Common myeloid progenitor, CD34-positive (primary cell): ENCODE measurements around the gene VPS11.
"Not testable (repeated sequence)": the region's sequence is repeated elsewhere in the genome, so short reads cannot be mapped to it uniquely, and the experiment has no call there.

ENCODE experiments used
- CTCF ChIA-PET: fragments of 350-600 bp; sonication (Branson Sonifier 250); formaldehyde crosslinking; loops from one replicate; lab custom pipeline; 2021; ENCODE audit warnings: antibody characterized with exemption; lab: Charles Lee
- POLR2A ChIA-PET: fragments of 350-600 bp; sonication (Branson Sonifier 250); formaldehyde crosslinking; loops from one replicate; lab custom pipeline; 2021; ENCODE audit warnings: antibody characterized with exemption; lab: Charles Lee
- DNase-seq, 3 donors: peaks; one replicate each; pipeline versions ENCODE4 v3.0.0 to v3.0.0-alpha.2; 2013
- H3K27ac ChIP-seq, 2 experiments: 1 replicate in 1 of 2; 2 replicates in 1 of 2; pipeline ENCODE4 v1.7.0; 2013; ENCODE audit warnings: inconsistent platforms in 2 of 2, low read length in 2 of 2, mild to moderate bottlenecking in 2 of 2, low read depth in 1 of 2, moderate library complexity in 1 of 2; ENCODE audit not compliant: severe bottlenecking in 2 of 2, insufficient read depth in 1 of 2, poor library complexity in 1 of 2
- H3K27me3 ChIP-seq, 5 experiments: replicated peaks in 2 of 5; 1 replicate in 3 of 5; 2 replicates in 2 of 5; pipeline versions ENCODE4 v1.6.1 to v1.7.0; 2013; ENCODE audit warnings: low read length in 4 of 5, mild to moderate bottlenecking in 2 of 5, moderate library complexity in 2 of 5, inconsistent platforms in 1 of 5; ENCODE audit not compliant: insufficient read depth in 5 of 5, control insufficient read depth in 4 of 5
- H3K36me3 ChIP-seq, 4 experiments: 1 replicate in 2 of 4; 2 replicates in 2 of 4; pipeline versions ENCODE4 v1.6.1 to v1.7.0; 2013; ENCODE audit warnings: low read length in 3 of 4, control low read depth in 1 of 4, mild to moderate bottlenecking in 1 of 4; ENCODE audit not compliant: control insufficient read depth in 4 of 4, insufficient read depth in 4 of 4
- H3K4me1 ChIP-seq, 4 experiments: 1 replicate in 3 of 4; 2 replicates in 1 of 4; pipeline versions ENCODE4 v1.6.1 to v1.7.1; 2013; ENCODE audit warnings: low read length in 3 of 4, mild to moderate bottlenecking in 3 of 4, control low read depth in 1 of 4, inconsistent platforms in 1 of 4, moderate library complexity in 1 of 4; ENCODE audit not compliant: control insufficient read depth in 4 of 4, insufficient read depth in 4 of 4; ENCODE audit errors: control extremely low read depth in 1 of 4
- H3K4me3 ChIP-seq, 7 experiments: 1 replicate in 4 of 7; 2 replicates in 3 of 7; pipeline versions ENCODE4 v1.5.1 to v1.7.0; 2013; ENCODE audit warnings: mild to moderate bottlenecking in 7 of 7, low read length in 6 of 7, moderate library complexity in 6 of 7, inconsistent platforms in 2 of 7, low read depth in 2 of 7, control low read depth in 1 of 7; ENCODE audit not compliant: insufficient read depth in 4 of 7, control insufficient read depth in 1 of 7; ENCODE audit errors: extremely low read depth in 1 of 7
- H3K9me3 ChIP-seq, 5 experiments: 1 replicate in 4 of 5; 2 replicates in 1 of 5; pipeline versions ENCODE4 v1.6.1 to v1.7.1; 2013; ENCODE audit warnings: low read length in 4 of 5, mild to moderate bottlenecking in 2 of 5, inconsistent platforms in 1 of 5, low read depth in 1 of 5, moderate library complexity in 1 of 5; ENCODE audit not compliant: control insufficient read depth in 4 of 5, insufficient read depth in 2 of 5; ENCODE audit errors: control extremely low read depth in 1 of 5
- WGBS: methylation state at CpG from one replicate; pipeline ENCODE4 v1.1.5; 2013; ENCODE audit not compliant: insufficient coverage; 5-methylcytosine and 5-hydroxymethylcytosine counted together

Gene VPS11

GRCh38 chr11:119099711-119100110 is 32.1 kb downstream of the VPS11 start:
- H3K9me3 ChIP-seq: no peaks in the 10 kb centered on the region
- H3K4me1 ChIP-seq: peaks cover 0 to 38% (median 32%) of the 10 kb centered on the region in 4 experiments
- 100% methylated on average over 2 of the region's 6 CpGs for WGBS
- POLR2A ChIA-PET: no interaction called here
- H3K27me3 ChIP-seq: no peaks in the 10 kb centered on the region
- peak in 2 of 3 donors; percentile 63 to 68 for DNase-seq
- no peak overlapping the region for H3K27ac ChIP-seq
- no peak overlapping the region for H3K4me3 ChIP-seq
- CTCF ChIA-PET: interaction anchor here (0.6 to 4.6 kb wide), 10 partner anchors 8 to 221 kb away, joined by 3 to 20 read pairs (median 4); partner anchors contain the start of genes HMBS and VPS11
- H3K36me3 ChIP-seq: peaks cover 8 to 27% (median 17%) of the 10 kb centered on the region in 4 experiments

- POLR2A ChIA-PET: no interaction called here
- CTCF ChIA-PET: interaction anchor here (0.6 to 4.6 kb wide), 7 partner anchors 10 to 96 kb away, joined by 3 to 20 read pairs (median 4); partner anchors contain the start of genes HMBS and VPS11
- Histone ChIP-seq H3K27ac (peak overlapping the region in 1 of 2 experiments; percentile 96), H3K4me1 (peaks cover 0 to 38% (median 31%) of the 10 kb centered on the region in 4 experiments), H3K4me3 (peak overlapping the region in 6 of 7 experiments; percentile 86 to 97 (median 94)), H3K27me3 (no peaks in the 10 kb centered on the region), H3K9me3 (no peaks in the 10 kb centered on the region), H3K36me3 (peaks cover 8 to 27% (median 17%) of the 10 kb centered on the region in 4 experiments)
- peak in 1 of 3 donors; percentile 17 for DNase-seq
- WGBS: 62% methylated on average over 11 of the region's 11 CpGs
Measured at GRCh38 chr11:119100246-119100970, 32.8 kb downstream of the VPS11 start.

GRCh38 chr11:119100994-119101758 is 33.6 kb downstream of the VPS11 start:
- Histone ChIP-seq H3K27ac (peak overlapping the region; percentile 93 to 96), H3K27me3 (no peaks in the 10 kb centered on the region), H3K36me3 (peaks cover 8 to 27% (median 17%) of the 10 kb centered on the region in 4 experiments), H3K4me1 (peaks cover 2 to 38% (median 29%) of the 10 kb centered on the region in 4 experiments), H3K4me3 (peak overlapping the region; percentile 79 to 97 (median 93)), H3K9me3 (no peaks in the 10 kb centered on the region)
- ChIA-PET POLR2A (interaction anchor here (0.6 to 1.2 kb wide), 2 partner anchors 44 to 673 kb away, joined by 3 to 7 read pairs; partner anchors contain the start of gene HYOU1), CTCF (interaction anchor here (0.6 to 4.6 kb wide), 11 partner anchors 9 to 104 kb away, joined by 3 to 20 read pairs (median 4); partner anchors contain the start of gene VPS11)
- no peak for DNase-seq
- WGBS: 1% methylated on average over 26 of the region's 29 CpGs

- Histone ChIP-seq H3K9me3 (no peaks in the 10 kb centered on the region), H3K4me1 (peaks cover 7 to 42% (median 36%) of the 10 kb centered on the region in 4 experiments), H3K36me3 (peaks cover 8 to 21% (median 14%) of the 10 kb centered on the region in 4 experiments), H3K27me3 (no peaks in the 10 kb centered on the region), H3K4me3 (peak within 1 kb of the TSS; percentile 79 to 97 (median 93)), H3K27ac (peak within 1 kb of the TSS; percentile 93 to 96)
- ChIA-PET POLR2A (interaction anchor here (0.6 to 1.2 kb wide), 4 partner anchors 10 to 787 kb away, joined by 3 to 7 read pairs (median 3); partner anchors contain the start of gene HYOU1), CTCF (interaction anchor here (0.9 to 2.1 kb wide), 12 partner anchors 10 to 105 kb away, joined by 3 to 7 read pairs (median 4); partner anchors contain the start of gene VPS11)
- 0% methylated on average over 25 of the region's 32 CpGs for WGBS
- peak; percentile 92 to 94 (median 93) for DNase-seq
Measured at GRCh38 chr11:119101759-119102423, 34.3 kb downstream of the VPS11 start, which contains the start of gene DPAGT1. Gene DPAGT1 (minus strand): TSS chr11:119101853. CDS start chr11:119101655, 198 bp downstream.

GRCh38 chr11:119103161-119103664 is 35.6 kb downstream of the VPS11 start:
- POLR2A ChIA-PET, H3K36me3 ChIP-seq, H3K27me3 ChIP-seq, H3K27ac ChIP-seq, DNase-seq, H3K9me3 ChIP-seq: not testable (repeated sequence)
- Histone ChIP-seq H3K4me1 (peaks cover 8 to 48% (median 43%) of the 10 kb centered on the region in 4 experiments), H3K4me3 (peak overlapping the region in 2 of 7 experiments; percentile 32 to 86)
- CTCF ChIA-PET: interaction anchor here (0.9 to 2.1 kb wide), 7 partner anchors 11 to 80 kb away, joined by 3 to 7 read pairs (median 4); partner anchors contain the start of gene VPS11
- 95% methylated on average over 16 of the region's 18 CpGs for WGBS

GRCh38 chr11:119103793-119104192 is 36.2 kb downstream of the VPS11 start:
- CTCF ChIA-PET: interaction anchor here (0.6 to 3.6 kb wide), 2 partner anchors 21 to 92 kb away, joined by 3 to 12 read pairs; no protein-coding TSS in a partner anchor
- POLR2A ChIA-PET: no interaction called here
- no peak for DNase-seq

More at GRCh38 chr11:119103793-119104192, 36.2 kb downstream of the VPS11 start:
- Histone ChIP-seq H3K4me1 (peaks cover 13 to 54% (median 49%) of the 10 kb centered on the region in 4 experiments), H3K27me3 (no peaks in the 10 kb centered on the region), H3K36me3 (peaks cover 0 to 1% (median under 1%) of the 10 kb centered on the region in 4 experiments), H3K9me3 (no peaks in the 10 kb centered on the region), H3K4me3 (no peak overlapping the region), H3K27ac (no peak overlapping the region)
- 62% methylated on average over 3 of the region's 4 CpGs for WGBS
